Kidney tubule cell (primary cell): ENCODE data around the gene TTC12.

ENCODE experiments used
- DNase-seq: peaks from one replicate; pipeline ENCODE4 v3.0.0-alpha.2; 2018; ENCODE audit warnings: low spot score

TTC12 gene

DNA sequence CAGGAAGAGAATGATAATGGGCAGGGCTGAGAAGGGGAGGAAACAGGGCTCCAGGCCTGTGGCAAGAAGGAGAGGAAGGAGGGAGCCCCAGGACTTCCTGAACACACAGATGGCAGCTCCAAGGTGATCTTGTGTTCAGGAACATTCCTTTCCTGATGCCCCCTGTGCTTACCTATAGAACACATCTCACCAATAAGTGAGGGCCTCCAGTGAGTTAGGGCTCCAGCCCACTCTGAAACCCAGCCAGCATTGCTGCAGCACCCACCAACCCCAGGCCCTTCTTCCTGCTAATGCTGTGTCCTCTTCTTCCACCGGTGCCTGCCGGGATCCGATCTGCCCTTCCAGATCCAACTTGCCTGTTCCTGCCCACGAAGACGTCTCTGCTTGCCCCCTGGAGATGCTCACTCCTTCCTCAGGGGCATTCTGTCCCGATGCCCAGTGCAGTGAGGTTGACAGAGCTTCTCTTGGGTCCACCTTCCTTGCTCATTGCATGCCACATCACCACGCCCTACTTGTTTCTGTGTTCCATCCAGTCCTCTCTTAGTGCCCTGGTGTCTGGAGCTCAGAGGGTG is 90.6 kb downstream of the TTC12 start:
- DNase-seq, result no peak

DNA sequence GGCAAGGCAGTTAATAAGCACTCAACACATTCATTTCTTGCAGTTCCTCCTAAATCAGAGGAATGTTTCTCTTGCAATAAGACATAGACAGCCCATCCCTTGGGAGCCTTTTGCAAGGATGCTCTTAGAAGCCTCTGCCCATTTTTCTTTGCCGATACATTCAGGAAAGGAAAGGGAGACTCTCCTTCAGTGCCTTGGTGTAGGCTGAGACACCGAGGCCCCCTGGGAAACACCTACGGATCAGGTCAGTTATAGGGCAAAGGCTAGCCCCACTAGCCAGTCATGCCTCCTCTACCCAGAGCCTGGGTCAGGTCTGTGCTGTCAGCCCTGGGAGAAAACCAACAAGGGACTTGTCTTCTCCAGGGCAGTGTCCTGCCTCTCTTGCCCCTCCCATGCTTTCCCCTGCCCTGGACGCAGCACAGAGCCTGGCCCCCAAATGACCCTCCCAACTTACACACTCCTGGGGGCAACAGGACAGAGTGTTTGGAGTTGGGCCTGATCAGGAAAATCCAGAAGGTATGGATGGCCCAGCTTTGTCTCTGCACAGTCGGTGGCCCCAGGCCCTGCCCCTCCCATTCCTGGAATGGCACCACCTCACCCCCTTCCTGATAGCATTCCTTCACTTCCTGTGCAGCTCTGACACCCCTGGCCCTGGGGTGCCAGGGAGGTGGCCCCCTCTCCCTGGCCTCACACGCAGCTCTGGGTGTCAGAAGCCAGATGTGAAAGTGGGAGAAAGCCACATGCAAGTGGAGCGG is 91.5 kb downstream of the TTC12 start:
- no peak for DNase-seq

DNA sequence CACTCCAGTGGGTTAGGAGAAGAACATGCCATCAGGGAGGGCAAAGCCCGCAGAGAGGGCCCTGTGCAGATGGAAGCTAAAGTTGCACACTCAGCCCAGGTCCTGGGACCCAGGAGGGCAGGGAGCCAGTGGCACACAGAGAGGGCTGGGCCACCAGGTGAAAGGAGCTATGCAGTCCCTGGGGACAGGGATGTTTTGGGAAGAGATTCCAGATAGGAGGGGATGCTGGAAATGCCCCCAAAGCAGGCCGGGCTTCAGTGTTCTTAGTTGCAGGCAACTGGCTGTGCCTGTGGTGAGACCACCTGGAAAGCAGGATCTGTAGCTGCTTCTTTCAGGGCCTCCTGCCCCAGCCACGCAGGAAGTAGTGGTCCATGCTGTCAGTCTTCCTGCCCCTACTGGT is 92.8 kb downstream of the TTC12 start:
- DNase-seq, result no peak

DNA sequence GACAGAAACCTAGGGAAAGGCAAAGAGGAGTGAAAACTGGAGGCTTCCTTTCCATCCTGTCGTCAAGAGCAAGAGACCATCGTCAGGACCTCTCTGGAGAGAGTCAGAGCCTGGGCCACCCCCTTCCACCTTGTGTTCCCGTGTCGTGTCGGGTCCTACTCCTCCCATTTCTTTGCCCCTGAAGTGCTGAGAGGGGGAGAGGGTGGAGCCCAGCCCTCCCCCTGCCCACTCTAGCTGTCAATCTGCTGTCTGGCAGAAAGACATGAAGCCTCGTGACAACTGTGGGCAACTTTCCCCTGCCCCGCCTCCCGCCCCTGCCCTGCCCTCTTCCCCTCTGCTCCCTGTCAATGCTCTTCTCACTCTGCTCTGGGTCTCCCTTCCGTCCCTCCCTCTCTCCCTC is 93.8 kb downstream of the TTC12 start:
- DNase-seq, result no peak

DNA sequence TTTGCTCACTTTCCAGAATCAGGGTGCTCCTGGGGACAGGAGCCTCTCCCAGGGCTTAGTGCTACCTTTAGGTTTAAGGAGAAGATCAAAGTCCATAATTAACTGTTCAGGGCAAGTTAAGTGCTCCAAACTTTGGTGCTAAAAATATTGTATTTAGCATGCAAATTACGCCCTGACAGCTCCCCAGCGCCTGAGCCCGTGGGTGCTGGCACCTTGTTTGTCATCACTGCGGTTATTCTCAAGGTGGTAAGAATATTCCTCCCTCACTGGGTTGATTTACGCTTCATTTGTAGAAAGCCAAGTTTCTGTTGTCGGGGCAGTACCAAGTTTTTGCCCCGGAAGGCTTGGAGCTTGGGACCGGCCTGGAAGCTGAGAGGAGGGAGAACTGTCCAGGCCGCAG is 94.5 kb downstream of the TTC12 start:
- no peak for DNase-seq

DNA sequence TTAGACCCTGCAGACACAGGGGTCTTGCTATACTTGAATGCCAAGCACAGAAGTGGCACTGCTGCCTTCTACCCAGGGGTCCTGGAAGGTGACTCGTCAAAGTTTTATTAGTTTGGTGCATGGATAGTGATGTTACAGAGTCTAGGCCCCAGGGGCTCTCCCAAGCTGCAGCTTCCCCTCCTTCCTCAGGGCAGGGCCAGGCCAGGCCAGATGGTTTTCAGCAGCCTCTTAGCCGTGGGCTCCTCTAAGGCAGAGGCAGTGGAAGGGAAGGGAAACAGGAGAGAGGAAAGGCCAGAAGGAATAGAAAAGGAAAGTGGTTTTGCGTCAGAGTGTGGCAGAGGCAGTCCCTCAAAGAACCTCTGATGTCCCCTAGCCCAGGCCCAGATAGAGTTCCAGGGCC is 95.1 kb downstream of the TTC12 start:
- no peak for DNase-seq

DNA sequence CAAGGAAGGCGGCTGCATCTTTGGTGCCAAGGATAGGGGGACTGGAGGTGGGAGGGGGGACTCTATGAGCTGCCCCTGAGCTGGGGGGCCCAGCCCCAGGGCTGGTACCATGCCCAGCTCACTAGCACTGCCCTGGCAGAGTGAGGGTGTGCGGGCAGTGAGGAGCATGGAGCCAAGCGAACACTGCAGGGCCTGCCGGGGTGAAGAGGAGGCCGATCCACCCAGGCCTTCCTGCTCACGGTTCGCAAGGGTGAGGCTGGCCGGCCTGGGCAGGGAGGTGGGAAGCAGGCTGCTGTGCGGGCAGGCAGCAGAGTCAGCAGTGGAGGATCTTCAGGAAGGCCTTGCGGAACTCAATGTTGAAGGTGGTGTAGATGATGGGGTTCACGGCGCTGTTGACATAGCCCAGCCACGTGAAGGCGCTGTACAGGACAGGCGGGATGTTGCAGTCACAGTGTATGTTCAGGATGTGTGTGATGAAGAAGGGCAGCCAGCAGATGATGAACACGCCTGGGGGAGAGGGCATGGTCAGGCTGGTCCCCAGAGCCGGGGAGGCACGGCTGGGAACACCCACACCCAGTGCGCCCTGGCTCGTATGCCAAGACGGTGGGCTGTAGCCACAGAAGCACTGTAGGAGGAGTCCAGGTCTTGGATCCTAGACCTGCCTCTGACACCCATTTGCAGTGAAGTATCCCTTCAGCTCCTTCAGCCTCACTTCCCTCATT is 96.2 kb downstream of the TTC12 start:
- DNase-seq, result no peak

DNA sequence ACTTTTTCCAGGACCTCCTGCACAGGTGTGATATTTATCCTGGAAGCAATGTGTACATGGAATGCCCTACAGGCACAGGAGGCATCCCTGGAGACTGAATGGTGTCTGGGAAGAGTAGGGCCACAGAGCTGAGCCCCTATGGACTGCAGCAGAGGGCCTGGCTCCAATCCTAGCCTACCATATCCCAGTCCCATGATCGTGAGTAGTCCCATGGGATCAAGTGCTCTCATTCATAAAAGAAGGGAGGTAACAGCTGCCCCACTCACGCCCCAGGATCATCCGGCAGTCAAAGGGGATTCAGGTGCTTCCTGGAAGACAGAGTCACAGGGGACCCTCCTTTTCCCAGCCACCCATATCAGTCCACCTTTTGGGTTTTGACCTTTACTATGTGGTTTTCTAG is 97.2 kb downstream of the TTC12 start:
- no peak for DNase-seq

DNA sequence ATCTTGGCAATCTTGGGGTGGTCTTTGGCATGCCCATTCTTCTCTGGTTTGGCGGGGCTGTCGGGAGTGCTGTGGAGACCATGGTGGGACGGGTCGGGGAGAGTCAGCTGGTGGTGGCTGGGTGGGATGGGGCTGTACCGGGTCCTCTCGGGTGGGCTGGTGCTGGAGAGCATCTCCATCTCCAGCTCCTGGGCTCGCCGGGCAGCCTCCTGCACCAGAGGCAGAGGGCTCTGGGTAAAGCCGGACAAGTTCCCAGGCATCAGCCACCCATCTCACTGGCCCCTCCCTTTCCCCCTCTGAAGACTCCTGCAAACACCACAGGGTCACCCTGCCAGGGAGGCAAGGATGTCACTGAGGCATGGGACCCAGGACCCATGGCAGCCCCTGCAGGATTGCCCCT is 98.3 kb downstream of the TTC12 start:
- DNase-seq, result no peak

DNA sequence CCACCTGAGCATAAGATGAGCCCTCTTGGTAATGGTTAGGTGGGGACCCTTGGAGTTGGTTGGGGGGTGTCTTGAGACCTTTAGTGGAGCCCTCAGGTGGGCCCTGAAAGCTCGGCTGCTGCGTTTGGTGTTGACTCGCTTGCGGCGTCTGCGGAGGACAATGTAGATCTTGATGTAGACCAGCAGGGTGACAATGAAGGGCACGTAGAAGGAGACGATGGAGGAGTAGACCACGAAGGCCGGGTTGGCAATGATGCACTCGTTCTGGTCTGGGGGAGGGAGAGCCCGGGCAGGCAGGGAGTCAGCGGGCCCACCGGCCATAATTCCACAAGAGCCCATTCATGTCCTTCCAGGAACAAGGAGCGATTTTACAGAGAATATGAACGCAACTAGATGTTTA is 101.0 kb downstream of the TTC12 start:
- no peak for DNase-seq
